HEK293 (cell line): ENCODE measurements around the gene AGAP9.

Experiments used
- KLF16 ChIP-seq: fragments of 450-650 bp; formaldehyde crosslinking; IDR thresholded peaks from 2 replicates; pipeline ENCODE4 v1.5.1; 2017; ENCODE audit warnings: missing biosample characterization, missing genetic modification characterization
- OVOL3 ChIP-seq: fragments of 450-650 bp; formaldehyde crosslinking; IDR thresholded peaks from 2 replicates; pipeline ENCODE4 v1.5.1; 2016; ENCODE audit warnings: missing biosample characterization, missing genetic modification characterization
- SETDB1 ChIP-seq: IDR thresholded peaks from one replicate; pipeline ENCODE4 v1.6.1; 2017; ENCODE audit warnings: mild to moderate bottlenecking, low read length, moderate library complexity, mixed read lengths; ENCODE audit not compliant: insufficient read length
- ZEB2 ChIP-seq: fragments of 450-650 bp; formaldehyde crosslinking; IDR thresholded peaks from 2 replicates; pipeline ENCODE4 v1.5.1; 2016; ENCODE audit warnings: missing biosample characterization, missing genetic modification characterization
- ZNF302 ChIP-seq: fragments of 450-650 bp; formaldehyde crosslinking; IDR thresholded peaks from 2 replicates; pipeline ENCODE4 v1.5.1; 2016; ENCODE audit warnings: missing biosample characterization, missing genetic modification characterization, low read depth
- ZNF354C ChIP-seq: fragments of 450-650 bp; formaldehyde crosslinking; IDR thresholded peaks from 2 replicates; pipeline ENCODE4 v1.5.1; 2016; ENCODE audit warnings: missing biosample characterization, missing genetic modification characterization, low read depth, borderline replicate concordance
- ZNF777 ChIP-seq: fragments of 450-650 bp; formaldehyde crosslinking; IDR thresholded peaks from 2 replicates; pipeline ENCODE4 v1.5.1; 2017; ENCODE audit warnings: missing biosample characterization, missing genetic modification characterization, borderline replicate concordance
- TF ChIP-seq, protein P1 (sequence below): fragments of 450-650 bp; formaldehyde crosslinking; IDR thresholded peaks from 2 replicates; pipeline ENCODE4 v1.5.1; 2016; ENCODE audit warnings: missing biosample characterization, missing genetic modification characterization
- TF ChIP-seq, protein P2 (sequence below): fragments of 450-650 bp; formaldehyde crosslinking; IDR thresholded peaks from 2 replicates; pipeline ENCODE4 v1.5.1; 2016; ENCODE audit warnings: missing biosample characterization, missing genetic modification characterization
- TF ChIP-seq, protein P3 (sequence below): fragments of 450-650 bp; formaldehyde crosslinking; IDR thresholded peaks from 2 replicates; pipeline ENCODE4 v1.5.1; 2016; ENCODE audit warnings: missing biosample characterization, missing genetic modification characterization
- TF ChIP-seq, protein P4 (sequence below): fragments of 450-650 bp; formaldehyde crosslinking; IDR thresholded peaks from 2 replicates; pipeline ENCODE4 v1.5.1; 2016; ENCODE audit warnings: missing biosample characterization, missing genetic modification characterization, low read depth

DNA sequence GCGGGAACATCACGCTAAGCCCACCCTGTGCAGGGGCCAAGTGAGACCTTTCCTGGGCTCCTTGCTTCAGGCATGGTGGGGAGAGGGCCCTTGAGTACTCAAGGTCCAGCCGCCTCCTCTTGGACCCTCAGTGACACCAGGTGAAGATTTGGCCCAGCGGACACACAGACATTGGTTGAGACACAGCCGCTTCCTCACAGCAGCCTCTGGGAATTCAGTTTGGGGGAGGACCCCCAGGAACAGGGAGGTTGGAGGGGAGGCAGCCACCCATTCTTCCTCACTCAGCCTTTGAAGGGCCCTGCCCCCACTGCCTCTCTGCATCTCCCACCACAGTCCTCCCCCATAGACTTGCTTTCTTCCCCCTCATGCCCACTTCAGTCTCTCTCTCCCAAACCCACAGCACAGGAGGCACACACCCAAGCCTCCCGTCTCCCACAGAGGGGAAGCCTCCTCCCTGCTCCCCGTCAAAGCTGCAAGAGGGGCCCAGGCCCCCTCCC is 71.4 kb downstream of the AGAP9 start:
- TF ChIP-seq ZEB2 (tag by site-specific recombination) (no peak), ZNF302 (tag by site-specific recombination) (no peak), SETDB1 (no peak), ZNF777 (no peak), ZNF354C (tag by site-specific recombination) (no peak), KLF16 (tag by site-specific recombination) (no peak), OVOL3 (tag by site-specific recombination) (no peak)
- TF ChIP-seq, protein P1, sequence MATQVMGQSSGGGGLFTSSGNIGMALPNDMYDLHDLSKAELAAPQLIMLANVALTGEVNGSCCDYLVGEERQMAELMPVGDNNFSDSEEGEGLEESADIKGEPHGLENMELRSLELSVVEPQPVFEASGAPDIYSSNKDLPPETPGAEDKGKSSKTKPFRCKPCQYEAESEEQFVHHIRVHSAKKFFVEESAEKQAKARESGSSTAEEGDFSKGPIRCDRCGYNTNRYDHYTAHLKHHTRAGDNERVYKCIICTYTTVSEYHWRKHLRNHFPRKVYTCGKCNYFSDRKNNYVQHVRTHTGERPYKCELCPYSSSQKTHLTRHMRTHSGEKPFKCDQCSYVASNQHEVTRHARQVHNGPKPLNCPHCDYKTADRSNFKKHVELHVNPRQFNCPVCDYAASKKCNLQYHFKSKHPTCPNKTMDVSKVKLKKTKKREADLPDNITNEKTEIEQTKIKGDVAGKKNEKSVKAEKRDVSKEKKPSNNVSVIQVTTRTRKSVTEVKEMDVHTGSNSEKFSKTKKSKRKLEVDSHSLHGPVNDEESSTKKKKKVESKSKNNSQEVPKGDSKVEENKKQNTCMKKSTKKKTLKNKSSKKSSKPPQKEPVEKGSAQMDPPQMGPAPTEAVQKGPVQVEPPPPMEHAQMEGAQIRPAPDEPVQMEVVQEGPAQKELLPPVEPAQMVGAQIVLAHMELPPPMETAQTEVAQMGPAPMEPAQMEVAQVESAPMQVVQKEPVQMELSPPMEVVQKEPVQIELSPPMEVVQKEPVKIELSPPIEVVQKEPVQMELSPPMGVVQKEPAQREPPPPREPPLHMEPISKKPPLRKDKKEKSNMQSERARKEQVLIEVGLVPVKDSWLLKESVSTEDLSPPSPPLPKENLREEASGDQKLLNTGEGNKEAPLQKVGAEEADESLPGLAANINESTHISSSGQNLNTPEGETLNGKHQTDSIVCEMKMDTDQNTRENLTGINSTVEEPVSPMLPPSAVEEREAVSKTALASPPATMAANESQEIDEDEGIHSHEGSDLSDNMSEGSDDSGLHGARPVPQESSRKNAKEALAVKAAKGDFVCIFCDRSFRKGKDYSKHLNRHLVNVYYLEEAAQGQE = no peak
- TF ChIP-seq, protein P2, sequence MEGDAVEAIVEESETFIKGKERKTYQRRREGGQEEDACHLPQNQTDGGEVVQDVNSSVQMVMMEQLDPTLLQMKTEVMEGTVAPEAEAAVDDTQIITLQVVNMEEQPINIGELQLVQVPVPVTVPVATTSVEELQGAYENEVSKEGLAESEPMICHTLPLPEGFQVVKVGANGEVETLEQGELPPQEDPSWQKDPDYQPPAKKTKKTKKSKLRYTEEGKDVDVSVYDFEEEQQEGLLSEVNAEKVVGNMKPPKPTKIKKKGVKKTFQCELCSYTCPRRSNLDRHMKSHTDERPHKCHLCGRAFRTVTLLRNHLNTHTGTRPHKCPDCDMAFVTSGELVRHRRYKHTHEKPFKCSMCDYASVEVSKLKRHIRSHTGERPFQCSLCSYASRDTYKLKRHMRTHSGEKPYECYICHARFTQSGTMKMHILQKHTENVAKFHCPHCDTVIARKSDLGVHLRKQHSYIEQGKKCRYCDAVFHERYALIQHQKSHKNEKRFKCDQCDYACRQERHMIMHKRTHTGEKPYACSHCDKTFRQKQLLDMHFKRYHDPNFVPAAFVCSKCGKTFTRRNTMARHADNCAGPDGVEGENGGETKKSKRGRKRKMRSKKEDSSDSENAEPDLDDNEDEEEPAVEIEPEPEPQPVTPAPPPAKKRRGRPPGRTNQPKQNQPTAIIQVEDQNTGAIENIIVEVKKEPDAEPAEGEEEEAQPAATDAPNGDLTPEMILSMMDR (tag by site-specific recombination) = no peak
- TF ChIP-seq, protein P3, sequence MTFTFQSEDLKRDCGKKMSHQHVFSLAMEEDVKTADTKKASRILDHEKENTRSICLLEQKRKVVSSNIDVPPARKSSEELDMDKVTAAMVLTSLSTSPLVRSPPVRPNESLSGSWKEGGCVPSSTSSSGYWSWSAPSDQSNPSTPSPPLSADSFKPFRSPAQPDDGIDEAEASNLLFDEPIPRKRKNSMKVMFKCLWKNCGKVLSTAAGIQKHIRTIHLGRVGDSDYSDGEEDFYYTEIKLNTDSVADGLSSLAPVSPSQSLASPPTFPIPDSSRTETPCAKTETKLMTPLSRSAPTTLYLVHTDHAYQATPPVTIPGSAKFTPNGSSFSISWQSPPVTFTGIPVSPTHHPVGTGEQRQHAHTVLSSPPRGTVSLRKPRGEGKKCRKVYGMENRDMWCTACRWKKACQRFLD (tag by site-specific recombination) = no peak
- TF ChIP-seq, protein P4, sequence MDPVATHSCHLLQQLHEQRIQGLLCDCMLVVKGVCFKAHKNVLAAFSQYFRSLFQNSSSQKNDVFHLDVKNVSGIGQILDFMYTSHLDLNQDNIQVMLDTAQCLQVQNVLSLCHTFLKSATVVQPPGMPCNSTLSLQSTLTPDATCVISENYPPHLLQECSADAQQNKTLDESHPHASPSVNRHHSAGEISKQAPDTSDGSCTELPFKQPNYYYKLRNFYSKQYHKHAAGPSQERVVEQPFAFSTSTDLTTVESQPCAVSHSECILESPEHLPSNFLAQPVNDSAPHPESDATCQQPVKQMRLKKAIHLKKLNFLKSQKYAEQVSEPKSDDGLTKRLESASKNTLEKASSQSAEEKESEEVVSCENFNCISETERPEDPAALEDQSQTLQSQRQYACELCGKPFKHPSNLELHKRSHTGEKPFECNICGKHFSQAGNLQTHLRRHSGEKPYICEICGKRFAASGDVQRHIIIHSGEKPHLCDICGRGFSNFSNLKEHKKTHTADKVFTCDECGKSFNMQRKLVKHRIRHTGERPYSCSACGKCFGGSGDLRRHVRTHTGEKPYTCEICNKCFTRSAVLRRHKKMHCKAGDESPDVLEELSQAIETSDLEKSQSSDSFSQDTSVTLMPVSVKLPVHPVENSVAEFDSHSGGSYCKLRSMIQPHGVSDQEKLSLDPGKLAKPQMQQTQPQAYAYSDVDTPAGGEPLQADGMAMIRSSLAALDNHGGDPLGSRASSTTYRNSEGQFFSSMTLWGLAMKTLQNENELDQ (tag by site-specific recombination) = no peak
